ENCODE data around the gene LRRN3.

LRRN3 gene

GRCh38 chr7:111147708-111148533 lies 57.0 kb downstream of the LRRN3 start:
- no peak overlapping the region for H3K9ac ChIP-seq (ENCODE audit: low read length in 5 of 5)
- H3K9me3 ChIP-seq (ENCODE audit: control insufficient read depth in 5 of 5, low read length in 5 of 5), result no peaks in the 10 kb centered on the region
- H3K27ac ChIP-seq (ENCODE audit: low read depth, low read length), result no peak overlapping the region
- no peaks in the 10 kb centered on the region for H3K27me3 ChIP-seq (ENCODE audit: control insufficient read depth in 5 of 5, insufficient read depth in 4 of 5, low read length in 5 of 5)
- no peaks in the 10 kb centered on the region for H3K36me3 ChIP-seq (ENCODE audit: control insufficient read depth in 5 of 5, insufficient read depth in 5 of 5, low read length in 5 of 5)
- no peak overlapping the region for H3K4me3 ChIP-seq (ENCODE audit: low read depth in 1 of 5, low read length in 5 of 5)
- no peaks in the 10 kb centered on the region for H3K4me1 ChIP-seq (ENCODE audit: control insufficient read depth in 5 of 5, insufficient read depth in 5 of 5, low read length in 5 of 5)

- Histone ChIP-seq H3K4me3 (ENCODE audit: low read depth in 1 of 5, low read length in 5 of 5) (no peak overlapping the region), H3K4me1 (ENCODE audit: control insufficient read depth in 5 of 5, insufficient read depth in 5 of 5, low read length in 5 of 5) (no peaks in the 10 kb centered on the region), H3K9me3 (ENCODE audit: control insufficient read depth in 5 of 5, low read length in 5 of 5) (no peaks in the 10 kb centered on the region), H3K27me3 (ENCODE audit: control insufficient read depth in 5 of 5, insufficient read depth in 4 of 5, low read length in 5 of 5) (no peaks in the 10 kb centered on the region), H3K27ac (ENCODE audit: low read depth, low read length) (no peak overlapping the region), H3K36me3 (ENCODE audit: control insufficient read depth in 5 of 5, insufficient read depth in 5 of 5, low read length in 5 of 5) (no peaks in the 10 kb centered on the region), H3K9ac (ENCODE audit: low read length in 5 of 5) (no peak overlapping the region)
Measured at GRCh38 chr7:111150709-111151108, 59.8 kb downstream of the LRRN3 start.

GRCh38 chr7:111159426-111159825 lies 68.5 kb downstream of the LRRN3 start:
- H3K9me3 ChIP-seq (ENCODE audit: control insufficient read depth in 5 of 5, low read length in 5 of 5), result peaks cover 0 to 2% (median 0%) of the 10 kb centered on the region in 5 donors
- H3K9ac ChIP-seq (ENCODE audit: low read length in 5 of 5), result no peak overlapping the region
- no peak overlapping the region for H3K27ac ChIP-seq (ENCODE audit: low read depth, low read length)
- H3K4me1 ChIP-seq (ENCODE audit: control insufficient read depth in 5 of 5, insufficient read depth in 5 of 5, low read length in 5 of 5), result no peaks in the 10 kb centered on the region
- no peaks in the 10 kb centered on the region for H3K27me3 ChIP-seq (ENCODE audit: control insufficient read depth in 5 of 5, insufficient read depth in 4 of 5, low read length in 5 of 5)
- H3K4me3 ChIP-seq (ENCODE audit: low read depth in 1 of 5, low read length in 5 of 5), result no peak overlapping the region
- no peaks in the 10 kb centered on the region for H3K36me3 ChIP-seq (ENCODE audit: control insufficient read depth in 5 of 5, insufficient read depth in 5 of 5, low read length in 5 of 5)

DNA sequence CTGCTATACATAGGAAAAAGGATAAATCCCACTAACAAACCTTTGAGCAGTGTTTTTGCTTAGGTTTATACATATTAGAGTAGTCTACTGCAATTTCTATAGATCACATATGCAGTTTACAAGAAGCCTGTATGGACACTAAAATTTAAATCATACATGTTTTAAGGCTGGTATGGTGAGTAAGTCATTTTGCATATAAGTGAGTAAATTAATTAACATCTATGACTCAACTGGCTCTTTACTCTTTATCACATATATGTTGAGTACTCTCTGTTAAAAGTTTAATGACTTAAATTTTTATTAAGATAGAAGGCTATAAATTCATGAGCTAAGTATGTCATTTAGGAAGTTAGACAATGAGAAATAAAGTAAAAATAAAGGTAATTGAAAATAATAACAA lies 69.4 kb downstream of the LRRN3 start:
- no peaks in the 10 kb centered on the region for H3K27me3 ChIP-seq (ENCODE audit: control insufficient read depth in 5 of 5, insufficient read depth in 4 of 5, low read length in 5 of 5)
- H3K27ac ChIP-seq (ENCODE audit: low read depth, low read length), result no peak overlapping the region
- H3K4me1 ChIP-seq (ENCODE audit: control insufficient read depth in 5 of 5, insufficient read depth in 5 of 5, low read length in 5 of 5), result no peaks in the 10 kb centered on the region
- H3K9ac ChIP-seq (ENCODE audit: low read length in 5 of 5), result no peak overlapping the region
- peaks cover 0 to 3% (median 0%) of the 10 kb centered on the region in 5 donors for H3K9me3 ChIP-seq (ENCODE audit: control insufficient read depth in 5 of 5, low read length in 5 of 5)
- no peak overlapping the region for H3K4me3 ChIP-seq (ENCODE audit: low read depth in 1 of 5, low read length in 5 of 5)
- no peaks in the 10 kb centered on the region for H3K36me3 ChIP-seq (ENCODE audit: control insufficient read depth in 5 of 5, insufficient read depth in 5 of 5, low read length in 5 of 5)

DNA sequence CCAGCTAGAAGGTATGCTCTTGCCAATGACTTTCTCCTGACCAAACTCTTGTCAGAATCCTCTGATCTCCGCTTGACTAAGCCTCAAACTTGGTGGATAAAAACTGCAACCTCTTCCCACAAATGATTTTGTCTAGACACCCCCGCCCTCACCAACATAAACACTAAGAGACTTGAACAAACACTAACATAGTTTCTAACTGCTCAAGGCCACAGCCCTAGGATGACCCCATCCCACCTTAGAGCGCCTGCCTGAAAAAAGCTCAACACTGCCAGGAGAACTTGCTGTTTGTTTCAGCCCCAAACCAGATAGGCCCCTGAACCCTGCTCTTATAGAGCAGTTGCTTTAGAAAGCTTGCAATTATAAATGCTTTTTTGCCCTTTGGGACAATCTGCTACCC lies 71.8 kb downstream of the LRRN3 start:
- Histone ChIP-seq H3K4me1 (ENCODE audit: control insufficient read depth in 5 of 5, insufficient read depth in 5 of 5, low read length in 5 of 5) (peaks cover 0 to 8% (median 0%) of the 10 kb centered on the region in 5 donors), H3K27ac (ENCODE audit: low read depth, low read length) (no peak overlapping the region), H3K27me3 (ENCODE audit: control insufficient read depth in 5 of 5, insufficient read depth in 4 of 5, low read length in 5 of 5) (no peaks in the 10 kb centered on the region), H3K36me3 (ENCODE audit: control insufficient read depth in 5 of 5, insufficient read depth in 5 of 5, low read length in 5 of 5) (no peaks in the 10 kb centered on the region), H3K9ac (ENCODE audit: low read length in 5 of 5) (no peak overlapping the region), H3K9me3 (ENCODE audit: control insufficient read depth in 5 of 5, low read length in 5 of 5) (peaks cover 0 to 3% (median 0%) of the 10 kb centered on the region in 5 donors), H3K4me3 (ENCODE audit: low read depth in 1 of 5, low read length in 5 of 5) (no peak overlapping the region)

GRCh38 chr7:111164442-111164841 lies 73.5 kb downstream of the LRRN3 start:
- Histone ChIP-seq H3K9me3 (ENCODE audit: control insufficient read depth in 5 of 5, low read length in 5 of 5) (peaks cover 0 to 3% (median 0%) of the 10 kb centered on the region in 5 donors), H3K4me1 (ENCODE audit: control insufficient read depth in 5 of 5, insufficient read depth in 5 of 5, low read length in 5 of 5) (peaks cover 0 to 8% (median 0%) of the 10 kb centered on the region in 5 donors), H3K27me3 (ENCODE audit: control insufficient read depth in 5 of 5, insufficient read depth in 4 of 5, low read length in 5 of 5) (no peaks in the 10 kb centered on the region), H3K27ac (ENCODE audit: low read depth, low read length) (no peak overlapping the region), H3K36me3 (ENCODE audit: control insufficient read depth in 5 of 5, insufficient read depth in 5 of 5, low read length in 5 of 5) (no peaks in the 10 kb centered on the region), H3K9ac (ENCODE audit: low read length in 5 of 5) (no peak overlapping the region), H3K4me3 (ENCODE audit: low read depth in 1 of 5, low read length in 5 of 5) (no peak overlapping the region)

DNA sequence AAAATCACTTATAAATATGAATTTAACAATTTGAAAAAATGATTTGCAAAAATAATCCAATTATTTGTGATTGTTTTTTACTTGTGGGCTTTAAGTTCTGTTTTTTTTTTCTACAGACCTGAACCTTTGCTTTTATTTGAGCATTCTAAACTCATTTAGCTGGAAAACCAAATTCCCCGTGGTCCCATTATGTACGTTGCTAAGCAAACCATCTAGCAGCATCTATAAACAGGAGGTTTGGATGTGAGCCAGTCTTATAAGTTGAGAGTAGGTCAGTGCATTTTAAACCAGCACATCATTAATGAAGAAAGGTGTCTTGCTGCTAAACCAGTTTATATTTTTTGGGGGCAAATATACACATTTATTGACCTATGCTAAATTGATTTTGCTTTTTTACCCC lies 77.3 kb downstream of the LRRN3 start:
- no peak overlapping the region for H3K27ac ChIP-seq (ENCODE audit: low read depth, low read length)
- H3K4me1 ChIP-seq (ENCODE audit: control insufficient read depth in 5 of 5, insufficient read depth in 5 of 5, low read length in 5 of 5), result peaks cover 0 to 9% (median 5%) of the 10 kb centered on the region in 5 donors
- H3K9me3 ChIP-seq (ENCODE audit: control insufficient read depth in 5 of 5, low read length in 5 of 5), result peaks cover 0 to 3% (median 0%) of the 10 kb centered on the region in 5 donors
- no peak overlapping the region for H3K4me3 ChIP-seq (ENCODE audit: low read depth in 1 of 5, low read length in 5 of 5)
- H3K36me3 ChIP-seq (ENCODE audit: control insufficient read depth in 5 of 5, insufficient read depth in 5 of 5, low read length in 5 of 5), result no peaks in the 10 kb centered on the region
- no peaks in the 10 kb centered on the region for H3K27me3 ChIP-seq (ENCODE audit: control insufficient read depth in 5 of 5, insufficient read depth in 4 of 5, low read length in 5 of 5)
- H3K9ac ChIP-seq (ENCODE audit: low read length in 5 of 5), result no peak overlapping the region

- H3K4me1 ChIP-seq (ENCODE audit: control insufficient read depth in 5 of 5, insufficient read depth in 5 of 5, low read length in 5 of 5), result peaks cover 0 to 9% (median 0%) of the 10 kb centered on the region in 5 donors
- H3K27ac ChIP-seq (ENCODE audit: low read depth, low read length), result no peak overlapping the region
Measured at GRCh38 chr7:111172564-111173257, 81.8 kb downstream of the LRRN3 start.

DNA sequence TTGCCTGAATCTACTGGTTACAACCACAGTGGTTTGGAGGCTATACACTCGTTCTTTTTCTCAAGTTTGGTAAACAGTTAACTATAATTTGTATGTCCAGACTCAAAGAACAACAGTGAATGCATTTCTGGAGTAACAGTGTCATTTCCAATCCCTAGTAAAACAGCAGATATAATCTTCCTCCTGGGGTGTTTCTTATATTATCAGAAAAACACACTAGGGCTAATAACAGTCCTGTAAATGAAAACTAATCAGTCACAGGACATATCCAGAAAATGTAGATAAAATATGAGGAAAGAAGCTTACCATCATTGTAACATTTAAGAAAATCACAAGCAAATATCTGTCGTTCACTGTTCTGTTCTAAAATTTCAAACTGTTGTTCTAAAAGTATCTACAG lies 82.6 kb downstream of the LRRN3 start:
- no peaks in the 10 kb centered on the region for H3K36me3 ChIP-seq (ENCODE audit: control insufficient read depth in 5 of 5, insufficient read depth in 5 of 5, low read length in 5 of 5)
- H3K9ac ChIP-seq (ENCODE audit: low read length in 5 of 5), result no peak overlapping the region
- H3K27me3 ChIP-seq (ENCODE audit: control insufficient read depth in 5 of 5, insufficient read depth in 4 of 5, low read length in 5 of 5), result no peaks in the 10 kb centered on the region
- H3K4me3 ChIP-seq (ENCODE audit: low read depth in 1 of 5, low read length in 5 of 5), result no peak overlapping the region
- no peak overlapping the region for H3K27ac ChIP-seq (ENCODE audit: low read depth, low read length)
- no peaks in the 10 kb centered on the region for H3K9me3 ChIP-seq (ENCODE audit: control insufficient read depth in 5 of 5, low read length in 5 of 5)
- peaks cover 0 to 5% (median 0%) of the 10 kb centered on the region in 5 donors for H3K4me1 ChIP-seq (ENCODE audit: control insufficient read depth in 5 of 5, insufficient read depth in 5 of 5, low read length in 5 of 5)

More at GRCh38 chr7:111172564-111173257, 81.8 kb downstream of the LRRN3 start:
- Histone ChIP-seq H3K9ac (ENCODE audit: low read length in 5 of 5) (no peak overlapping the region), H3K27me3 (ENCODE audit: control insufficient read depth in 5 of 5, insufficient read depth in 4 of 5, low read length in 5 of 5) (no peaks in the 10 kb centered on the region), H3K36me3 (ENCODE audit: control insufficient read depth in 5 of 5, insufficient read depth in 5 of 5, low read length in 5 of 5) (no peaks in the 10 kb centered on the region), H3K4me3 (ENCODE audit: low read depth in 1 of 5, low read length in 5 of 5) (no peak overlapping the region), H3K9me3 (ENCODE audit: control insufficient read depth in 5 of 5, low read length in 5 of 5) (no peaks in the 10 kb centered on the region)

- Histone ChIP-seq H3K9ac (ENCODE audit: low read length in 5 of 5) (no peak overlapping the region), H3K27me3 (ENCODE audit: control insufficient read depth in 5 of 5, insufficient read depth in 4 of 5, low read length in 5 of 5) (no peaks in the 10 kb centered on the region), H3K27ac (ENCODE audit: low read depth, low read length) (no peak overlapping the region), H3K4me3 (ENCODE audit: low read depth in 1 of 5, low read length in 5 of 5) (no peak overlapping the region), H3K4me1 (ENCODE audit: control insufficient read depth in 5 of 5, insufficient read depth in 5 of 5, low read length in 5 of 5) (peaks cover 0 to 5% (median 0%) of the 10 kb centered on the region in 5 donors), H3K36me3 (ENCODE audit: control insufficient read depth in 5 of 5, insufficient read depth in 5 of 5, low read length in 5 of 5) (no peaks in the 10 kb centered on the region), H3K9me3 (ENCODE audit: control insufficient read depth in 5 of 5, low read length in 5 of 5) (no peaks in the 10 kb centered on the region)
Measured at GRCh38 chr7:111173990-111174389, 83.1 kb downstream of the LRRN3 start.

All from subcutaneous abdominal adipose tissue (tissue), 5 donors.